ENCODE results near the gene DGKB.

DNA sequence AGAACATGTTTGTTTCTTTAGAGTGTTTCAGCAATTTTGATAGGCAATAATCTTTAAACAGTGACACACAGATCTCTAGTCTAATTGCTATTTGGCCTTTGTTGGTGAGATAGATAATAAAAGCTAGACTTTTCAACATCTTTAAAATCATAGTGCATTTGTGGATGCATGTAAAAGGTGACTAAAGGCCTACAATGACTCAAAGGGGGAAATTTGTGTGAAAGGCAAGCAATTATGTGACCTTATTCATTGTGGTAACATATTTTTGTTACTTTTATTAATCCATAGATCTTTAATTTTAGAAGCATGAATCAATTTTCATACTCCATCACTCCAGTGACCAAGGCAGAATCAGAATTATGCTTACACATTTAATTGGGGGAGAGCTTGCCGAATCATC lies 299.7 kb downstream of the DGKB start:
- TF ChIP-seq EZH2phosphoT487 (IDR thresholded peaks at IDR 0.05; ENCODE audit: low read length), result no peak
- TF ChIP-seq, protein P1, sequence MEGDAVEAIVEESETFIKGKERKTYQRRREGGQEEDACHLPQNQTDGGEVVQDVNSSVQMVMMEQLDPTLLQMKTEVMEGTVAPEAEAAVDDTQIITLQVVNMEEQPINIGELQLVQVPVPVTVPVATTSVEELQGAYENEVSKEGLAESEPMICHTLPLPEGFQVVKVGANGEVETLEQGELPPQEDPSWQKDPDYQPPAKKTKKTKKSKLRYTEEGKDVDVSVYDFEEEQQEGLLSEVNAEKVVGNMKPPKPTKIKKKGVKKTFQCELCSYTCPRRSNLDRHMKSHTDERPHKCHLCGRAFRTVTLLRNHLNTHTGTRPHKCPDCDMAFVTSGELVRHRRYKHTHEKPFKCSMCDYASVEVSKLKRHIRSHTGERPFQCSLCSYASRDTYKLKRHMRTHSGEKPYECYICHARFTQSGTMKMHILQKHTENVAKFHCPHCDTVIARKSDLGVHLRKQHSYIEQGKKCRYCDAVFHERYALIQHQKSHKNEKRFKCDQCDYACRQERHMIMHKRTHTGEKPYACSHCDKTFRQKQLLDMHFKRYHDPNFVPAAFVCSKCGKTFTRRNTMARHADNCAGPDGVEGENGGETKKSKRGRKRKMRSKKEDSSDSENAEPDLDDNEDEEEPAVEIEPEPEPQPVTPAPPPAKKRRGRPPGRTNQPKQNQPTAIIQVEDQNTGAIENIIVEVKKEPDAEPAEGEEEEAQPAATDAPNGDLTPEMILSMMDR (IDR thresholded peaks at IDR 0.05; ENCODE audit: low read length), result no peak
- no peak for TF ChIP-seq EZH2 (optimal IDR thresholded peaks at IDR 0.05; ENCODE audit: low read depth, low read length)

Data from MM.1S (cell line).